H1 (cell line): ENCODE results near the gene ARHGEF2. TPM values are rescaled to one million over a fixed set of nuclear protein-coding genes. Genes with fewer than 3 reads are reported as not detected.

Experiments used
- CTCF ChIA-PET: fragments of 300-600 bp; sonication (Branson Sonifier 250); formaldehyde crosslinking; loops from one replicate; lab custom pipeline; 2021; ENCODE audit not compliant: partially characterized antibody; lab: Charles Lee
- POLR2A ChIA-PET: fragments of 300-600 bp; sonication (Branson Sonifier 250); formaldehyde crosslinking; loops from one replicate; lab custom pipeline; 2021; ENCODE audit warnings: inconsistent platforms; ENCODE audit not compliant: partially characterized antibody; lab: Charles Lee
- DNase-seq, 2 experiments: peaks; one replicate each; pipeline versions ENCODE4 v3.0.0 to v3.0.0-alpha.2; 2010 to 2022; ENCODE audit warnings: low spot score in 2 of 2, low read depth in 1 of 2, mixed read lengths in 1 of 2
- FAIRE-seq: peaks from 2 replicates; lab custom pipeline; 2011; peaks lifted over from hg19 to GRCh38; lab: Jason Lieb, UNC
- H2AFZ ChIP-seq: 2 replicates; pipeline ENCODE4 v1.8.1; 2012; ENCODE audit warnings: low read length, inconsistent platforms
- H2AK5ac ChIP-seq: 2 replicates; pipeline ENCODE4 v1.6.1; 2013; ENCODE audit warnings: low read depth, low read length
- H2BK120ac ChIP-seq: replicated peaks from 2 replicates; pipeline ENCODE3; 2013; ENCODE audit warnings: low read depth, low read length, inconsistent platforms
- H2BK12ac ChIP-seq: 2 replicates; pipeline ENCODE4 v1.6.1; 2013; ENCODE audit warnings: low read depth, low read length
- H2BK15ac ChIP-seq: 2 replicates; pipeline ENCODE4 v1.6.1; 2013; ENCODE audit warnings: low read length
- H2BK20ac ChIP-seq: 2 replicates; pipeline ENCODE4 v1.6.1; 2013; ENCODE audit warnings: low read length
- H2BK5ac ChIP-seq: 2 replicates; pipeline ENCODE4 v1.6.1; 2013; ENCODE audit warnings: low read depth, low read length
- H3K14ac ChIP-seq: 2 replicates; pipeline ENCODE4 v1.6.1; 2013; ENCODE audit warnings: inconsistent platforms; ENCODE audit not compliant: insufficient read length
- H3K18ac ChIP-seq: 2 replicates; pipeline ENCODE4 v1.6.1; 2013; ENCODE audit warnings: low read length; ENCODE audit errors: extremely low read depth
- H3K23ac ChIP-seq: 2 replicates; pipeline ENCODE4 v1.6.1; 2013; ENCODE audit warnings: inconsistent platforms; ENCODE audit not compliant: insufficient read length
- H3K23me2 ChIP-seq: 2 replicates; pipeline ENCODE4 v1.6.1; 2013; ENCODE audit warnings: low read depth, low read length
- H3K27ac ChIP-seq: 2 replicates; pipeline ENCODE4 v1.6.1; 2011; ENCODE audit warnings: low read depth, low read length, inconsistent platforms
- H3K27me3 ChIP-seq, 4 experiments: replicated peaks in 1 of 4; 1 replicate in 1 of 4; 2 replicates in 3 of 4; pipeline versions ENCODE4 v1.6.1 to v1.8.1; 2011 to 2013; ENCODE audit warnings: low read length in 3 of 4, mild to moderate bottlenecking in 3 of 4, inconsistent platforms in 2 of 4, mixed read lengths in 2 of 4, moderate library complexity in 1 of 4; ENCODE audit not compliant: control insufficient read depth in 3 of 4, insufficient read depth in 3 of 4; ENCODE audit errors: extremely low read depth in 1 of 4
- H3K36me3 ChIP-seq, 4 experiments: 2 replicates each; pipeline versions ENCODE4 v1.6.1 to v1.8.1; 2011 to 2013; ENCODE audit warnings: mild to moderate bottlenecking in 4 of 4, low read length in 3 of 4, moderate library complexity in 2 of 4, control low read depth in 1 of 4, inconsistent platforms in 1 of 4; ENCODE audit not compliant: insufficient read depth in 4 of 4, control insufficient read depth in 2 of 4
- H3K4ac ChIP-seq: replicated peaks from 2 replicates; pipeline ENCODE3; 2013; ENCODE audit warnings: low read length, low read depth, mixed read lengths, inconsistent platforms; ENCODE audit not compliant: insufficient read length
- H3K4me1 ChIP-seq, 4 experiments: replicated peaks in 1 of 4; 1 replicate in 1 of 4; 2 replicates in 3 of 4; pipeline versions ENCODE4 v1.6.1 to v1.8.1; 2011 to 2013; ENCODE audit warnings: low read length in 3 of 4, inconsistent platforms in 2 of 4, mixed read lengths in 1 of 4; ENCODE audit not compliant: insufficient read depth in 4 of 4, control insufficient read depth in 3 of 4
- H3K4me2 ChIP-seq, 2 experiments: 2 replicates each; pipeline versions ENCODE4 v1.6.1 to v1.8.1; 2011 to 2013; ENCODE audit warnings: low read depth in 2 of 2, low read length in 2 of 2, control low read depth in 1 of 2, inconsistent platforms in 1 of 2, mild to moderate bottlenecking in 1 of 2; ENCODE audit not compliant: insufficient read depth in 1 of 2
- H3K4me3 ChIP-seq, 4 experiments: fragments of 200-600, 300-600 bp in 1 of 4; sonication (generic), shearing (Covaris generic), sonication (Bioruptor Twin) in 1 of 4; 2 replicates each; pipeline versions ENCODE4 v1.5.1 to v1.8.1; 2011 to 2016; ENCODE audit warnings: low read length in 4 of 4, low read depth in 3 of 4, control low read depth in 2 of 4, inconsistent platforms in 2 of 4, mild to moderate bottlenecking in 2 of 4, mixed read lengths in 1 of 4, moderate library complexity in 1 of 4; ENCODE audit not compliant: insufficient read depth in 2 of 4; ENCODE audit errors: extremely low read depth in 1 of 4
- H3K56ac ChIP-seq: replicated peaks from 2 replicates; pipeline ENCODE3; 2013; ENCODE audit warnings: low read depth, mild to moderate bottlenecking, mixed read lengths, low read length, inconsistent platforms; ENCODE audit not compliant: insufficient read length
- H3K79me1 ChIP-seq: 2 replicates; pipeline ENCODE4 v1.6.1; 2013; ENCODE audit warnings: low read depth, low read length, control low read depth
- H3K79me2 ChIP-seq, 2 experiments: 2 replicates each; pipeline versions ENCODE4 v1.6.1 to v1.8.1; 2012 to 2013; ENCODE audit warnings: low read length in 2 of 2, mild to moderate bottlenecking in 2 of 2, inconsistent platforms in 1 of 2; ENCODE audit not compliant: insufficient read depth in 2 of 2, control insufficient read depth in 1 of 2
- H3K9ac ChIP-seq, 4 experiments: replicated peaks in 1 of 4; 1 replicate in 1 of 4; 2 replicates in 3 of 4; pipeline versions ENCODE4 v1.6.1 to v1.8.1; 2011 to 2013; ENCODE audit warnings: low read depth in 3 of 4, low read length in 3 of 4, control low read depth in 2 of 4, mild to moderate bottlenecking in 2 of 4, moderate library complexity in 2 of 4, inconsistent platforms in 1 of 4; ENCODE audit errors: extremely low read depth in 1 of 4
- H3K9me3 ChIP-seq, 2 experiments: 2 replicates each; pipeline versions ENCODE4 v1.6.1 to v1.8.1; 2012 to 2013; ENCODE audit warnings: mild to moderate bottlenecking in 2 of 2, moderate library complexity in 2 of 2, control low read depth in 1 of 2, inconsistent platforms in 1 of 2, low read depth in 1 of 2, low read length in 1 of 2, mixed read lengths in 1 of 2; ENCODE audit not compliant: insufficient read depth in 2 of 2
- H4K20me1 ChIP-seq, 2 experiments: replicated peaks in 1 of 2; 2 replicates each; pipeline versions ENCODE3 to v1.8.1; 2011 to 2013; ENCODE audit warnings: inconsistent platforms in 2 of 2, low read length in 2 of 2, mild to moderate bottlenecking in 1 of 2; ENCODE audit not compliant: insufficient read depth in 2 of 2, control insufficient read depth in 1 of 2
- H4K5ac ChIP-seq: 2 replicates; pipeline ENCODE4 v1.6.1; 2013; ENCODE audit warnings: low read length, low read depth, mixed read lengths, inconsistent platforms; ENCODE audit not compliant: insufficient read length
- H4K8ac ChIP-seq: 2 replicates; pipeline ENCODE4 v1.8.0; 2013; ENCODE audit warnings: mild to moderate bottlenecking, moderate library complexity, low read length, inconsistent platforms; ENCODE audit not compliant: insufficient read depth; ENCODE audit errors: extremely low read depth
- H4K91ac ChIP-seq: replicated peaks from 2 replicates; pipeline ENCODE3; 2013; ENCODE audit warnings: low read length, mixed read lengths, inconsistent platforms; ENCODE audit not compliant: insufficient read length
- BACH1 ChIP-seq: IDR thresholded peaks from 2 replicates; pipeline ENCODE4 v1.6.1; 2012; ENCODE audit warnings: low read length, improper control_type of control experiment
- CBX5 ChIP-seq: fragments of 300-800, 300-1000 bp; sonication (generic); IDR thresholded peaks from 2 replicates; pipeline ENCODE4 v1.7.1; 2016; ENCODE audit warnings: antibody characterized with exemption, low read length, low read depth
- EZH2 ChIP-seq: fragments of 200-600 bp; sonication (generic); IDR thresholded peaks from 2 replicates; pipeline ENCODE4 v1.7.1; 2012; ENCODE audit warnings: low read depth, mild to moderate bottlenecking, moderate library complexity, low read length, inconsistent platforms; ENCODE audit not compliant: severe bottlenecking
- JUND ChIP-seq: IDR thresholded peaks from 2 replicates; pipeline ENCODE4 v1.6.1; 2011; ENCODE audit warnings: mild to moderate bottlenecking, improper control_type of control experiment, low read length
- KDM1A ChIP-seq: fragments of 200-600, 300-600 bp; sonication (generic); IDR thresholded peaks from 2 replicates; pipeline ENCODE4 v1.7.1; 2016; ENCODE audit warnings: mild to moderate bottlenecking, low read length, borderline replicate concordance
- RNF2 ChIP-seq: fragments of 200-900, 300-1000 bp; sonication (generic); IDR thresholded peaks from 2 replicates; pipeline ENCODE4 v1.7.1; 2016; ENCODE audit warnings: borderline replicate concordance, low read depth, mild to moderate bottlenecking, antibody characterized with exemption, low read length; ENCODE audit not compliant: poor library complexity, severe bottlenecking; ENCODE audit errors: missing control alignments
- SAP30 ChIP-seq: fragments of 300-600 bp; sonication (generic); IDR thresholded peaks from 2 replicates; pipeline ENCODE4 v1.7.1; 2012; ENCODE audit warnings: low read length, moderate library complexity, mild to moderate bottlenecking, inconsistent platforms; ENCODE audit not compliant: insufficient read depth, insufficient replicate concordance
- TBP ChIP-seq: IDR thresholded peaks from 2 replicates; pipeline ENCODE4 v1.6.1; 2011; ENCODE audit warnings: low read depth, low read length, improper control_type of control experiment
- TCF12 ChIP-seq: IDR thresholded peaks from 2 replicates; pipeline ENCODE4 v1.6.1; 2011; ENCODE audit warnings: low read depth, mild to moderate bottlenecking, low read length
- WGBS, 2 experiments: shearing (Covaris generic) in 1 of 2; methylation state at CpG; one replicate each; pipeline versions ENCODE4 v1.1.6 to v1.1.7; 2013 to 2015; ENCODE audit warnings: low lambda C conversion rate in 2 of 2, mixed read lengths in 2 of 2, inconsistent platforms in 1 of 2, low coverage in 1 of 2, missing lambda C conversion rate in 1 of 2; ENCODE audit not compliant: insufficient replicate concordance in 2 of 2, insufficient coverage in 1 of 2, insufficient read length in 1 of 2; ENCODE audit errors: extremely low coverage in 1 of 2, missing lambda C conversion rate in 1 of 2; 5-methylcytosine and 5-hydroxymethylcytosine counted together
- polyA plus RNA-seq, 7 experiments: library from polyadenylated mRNA; depleted of rRNA in 3 of 7; stranded (reverse) in 5 of 7; unstranded in 2 of 7; fragments of >200 nt in 5 of 7; fragments of 200-250 nt in 2 of 7; gene quantifications; 1 replicate in 5 of 7; 2 replicates in 1 of 7; 4 replicates in 1 of 7; pipeline versions ENCODE4 v1.2.1 to v1.2.3, GENCODE V29; 2011 to 2013; ENCODE audit warnings: missing spikeins in 2 of 7, mixed read lengths in 2 of 7
- total RNA-seq: library from RNA; stranded (reverse); fragmentation: NEBNext Ultra II Directional; extraction: Animal tissue kit (Norgen Biotek cat#: 25700); gene quantifications from 2 replicates; pipeline ENCODE4 v1.2.1, GENCODE V29; 2021
- TF ChIP-seq, protein P1 (sequence below): IDR thresholded peaks from 2 replicates; pipeline ENCODE4 v1.6.1; 2012; ENCODE audit warnings: inconsistent platforms

The ARHGEF2 gene
- total and polyA plus RNA-seq, 2 of the 8 experiments (the other 6 are each of a cell fraction or from before 2014, with no cell fraction given), result 42.7 to 80.5 TPM

DNA sequence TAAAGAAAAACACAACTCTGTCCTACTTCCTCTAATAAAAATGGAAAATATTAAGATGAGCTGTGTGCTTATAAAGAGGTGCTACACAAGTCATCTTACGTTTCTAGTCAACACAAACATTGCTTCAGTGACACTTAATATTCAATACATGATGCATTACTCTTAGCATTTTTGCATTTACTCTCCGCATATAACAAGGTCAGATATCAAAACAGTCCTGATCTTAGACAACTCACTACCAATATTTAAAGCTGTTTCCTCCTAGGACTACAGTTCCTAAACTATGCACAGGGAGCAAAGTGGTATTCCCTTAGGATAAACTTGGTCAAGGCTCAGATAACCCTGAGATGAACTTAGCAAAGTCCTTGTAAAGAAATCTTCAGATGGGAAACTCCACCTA is 79.5 kb downstream of the ARHGEF2 start:
- Histone ChIP-seq H3K56ac (no peak overlapping the region), H4K8ac (no peak overlapping the region), H3K79me1 (no peaks in the 10 kb centered on the region), H3K4me1 (no peaks in the 10 kb centered on the region), H2AK5ac (no peak overlapping the region), H3K27ac (no peak overlapping the region), H2BK20ac (no peak overlapping the region), H2BK120ac (no peak overlapping the region), H4K5ac (no peak overlapping the region), H3K14ac (no peak overlapping the region), H3K4me2 (no peak overlapping the region), H3K27me3 (no peaks in the 10 kb centered on the region), H4K20me1 (no peaks in the 10 kb centered on the region), H4K91ac (no peak overlapping the region), H2BK12ac (no peak overlapping the region), H3K79me2 (no peaks in the 10 kb centered on the region), H3K23me2 (no peaks in the 10 kb centered on the region), H2AFZ (no peak overlapping the region), H3K36me3 (peaks cover 13 to 49% (median 29%) of the 10 kb centered on the region in 4 experiments), H3K9ac (no peak overlapping the region), H3K4ac (no peak overlapping the region), H3K23ac (no peak overlapping the region)
- DNase-seq, result no peak
- WGBS, 2 experiments, result 97% methylated on average over 2 of the region's 2 CpGs; no CpG with 5 or more reads in 1 of the 2 experiments
- CTCF ChIA-PET, result interaction anchor here (0.6 to 1.0 kb wide), 3 partner anchors 27 to 1072 kb away, joined by 3 read pairs; no protein-coding TSS in a partner anchor
- FAIRE-seq, result no peak
- TF ChIP-seq RNF2 (no peak), EZH2 (no peak), BACH1 (no peak), SAP30 (no peak), CBX5 (no peak), TBP (no peak), JUND (no peak), TCF12 (no peak), KDM1A (no peak)
- TF ChIP-seq, protein P1, sequence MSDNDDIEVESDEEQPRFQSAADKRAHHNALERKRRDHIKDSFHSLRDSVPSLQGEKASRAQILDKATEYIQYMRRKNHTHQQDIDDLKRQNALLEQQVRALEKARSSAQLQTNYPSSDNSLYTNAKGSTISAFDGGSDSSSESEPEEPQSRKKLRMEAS, result no peak
- TF ChIP-seq, all 59 proteins: peak for 0
- Histone ChIP-seq H3K4me3 (no peak overlapping the region), H3K9me3 (no peaks in the 10 kb centered on the region), H2BK15ac (no peak overlapping the region), H3K18ac (no peak overlapping the region), H2BK5ac (no peak overlapping the region)
- POLR2A ChIA-PET, result interaction anchor here (1.1 to 2.4 kb wide), 6 partner anchors 10 to 62 kb away, joined by 3 to 8 read pairs (median 4); partner anchors contain the start of gene KHDC4
